ENCODE measurements around the gene WNT3.

The WNT3 gene

DNA sequence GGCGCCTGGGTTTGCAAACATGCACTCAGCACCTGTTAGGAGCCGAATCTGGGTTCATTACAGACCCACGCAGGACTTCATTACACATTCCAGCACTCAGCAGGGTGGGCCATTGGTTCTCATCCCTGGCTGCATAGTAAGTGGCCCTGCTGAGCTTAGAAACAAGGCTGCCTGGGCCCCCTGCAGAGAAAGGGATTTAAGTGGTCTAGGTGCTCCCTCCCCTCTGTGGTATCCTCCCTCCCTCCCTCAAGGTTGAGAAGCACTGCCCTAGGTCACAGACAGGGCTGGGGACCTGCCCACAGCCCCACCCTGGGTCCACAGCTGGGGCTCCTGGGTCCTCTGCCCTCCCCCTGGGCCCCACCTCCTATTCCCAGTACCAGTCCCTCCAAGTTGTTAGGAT, 28.3 kb downstream of the WNT3 start:
- TF ChIP-seq, protein P1, sequence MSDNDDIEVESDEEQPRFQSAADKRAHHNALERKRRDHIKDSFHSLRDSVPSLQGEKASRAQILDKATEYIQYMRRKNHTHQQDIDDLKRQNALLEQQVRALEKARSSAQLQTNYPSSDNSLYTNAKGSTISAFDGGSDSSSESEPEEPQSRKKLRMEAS (IDR thresholded peaks at IDR 0.05), result no peak
- no peak for TF ChIP-seq REST (IDR thresholded peaks at IDR 0.05; ENCODE audit: low read depth)

- TF ChIP-seq FOXM1 (IDR thresholded peaks at IDR 0.05; ENCODE audit: borderline replicate concordance, low read depth) (no peak), REST (IDR thresholded peaks at IDR 0.05; ENCODE audit: low read depth) (no peak), TEAD4 (IDR thresholded peaks at IDR 0.05) (no peak), EP300 (IDR thresholded peaks at IDR 0.05; ENCODE audit: borderline replicate concordance) (no peak), YY1 (IDR thresholded peaks at IDR 0.05; ENCODE audit: low read depth) (no peak), ZBTB7A (IDR thresholded peaks at IDR 0.05; ENCODE audit: low read depth) (no peak), NFIC (IDR thresholded peaks at IDR 0.05) (no peak), CREB1 (IDR thresholded peaks at IDR 0.05; ENCODE audit: low read depth) (no peak), TAF1 (IDR thresholded peaks at IDR 0.05; ENCODE audit: low read depth) (no peak), EGR1 (IDR thresholded peaks at IDR 0.05) (no peak), USF1 (IDR thresholded peaks at IDR 0.05) (no peak), TCF12 (IDR thresholded peaks at IDR 0.05; ENCODE audit: low read depth) (no peak), RAD21 (IDR thresholded peaks at IDR 0.05; ENCODE audit: low read depth) (no peak), CEBPB (IDR thresholded peaks at IDR 0.05) (no peak)
- TF ChIP-seq, protein P1 (IDR thresholded peaks at IDR 0.05), result no peak
These were observed 28.9 kb downstream of the WNT3 start for GRCh38 chr17:46789610-46790009.

- TF ChIP-seq EGR1 (IDR thresholded peaks at IDR 0.05) (no peak), REST (IDR thresholded peaks at IDR 0.05; ENCODE audit: low read depth) (no peak), CREB1 (IDR thresholded peaks at IDR 0.05; ENCODE audit: low read depth) (no peak), RAD21 (IDR thresholded peaks at IDR 0.05; ENCODE audit: low read depth) (no peak), TEAD4 (IDR thresholded peaks at IDR 0.05) (no peak), NFIC (IDR thresholded peaks at IDR 0.05) (no peak), USF1 (IDR thresholded peaks at IDR 0.05) (no peak), CEBPB (IDR thresholded peaks at IDR 0.05) (no peak), FOXM1 (IDR thresholded peaks at IDR 0.05; ENCODE audit: borderline replicate concordance, low read depth) (no peak), EP300 (IDR thresholded peaks at IDR 0.05; ENCODE audit: borderline replicate concordance) (no peak), YY1 (IDR thresholded peaks at IDR 0.05; ENCODE audit: low read depth) (no peak), TAF1 (IDR thresholded peaks at IDR 0.05; ENCODE audit: low read depth) (no peak), ZBTB7A (IDR thresholded peaks at IDR 0.05; ENCODE audit: low read depth) (no peak)
- TF ChIP-seq, protein P1 (IDR thresholded peaks at IDR 0.05), result no peak
These were observed 29.7 kb downstream of the WNT3 start for GRCh38 chr17:46788796-46789195.

DNA sequence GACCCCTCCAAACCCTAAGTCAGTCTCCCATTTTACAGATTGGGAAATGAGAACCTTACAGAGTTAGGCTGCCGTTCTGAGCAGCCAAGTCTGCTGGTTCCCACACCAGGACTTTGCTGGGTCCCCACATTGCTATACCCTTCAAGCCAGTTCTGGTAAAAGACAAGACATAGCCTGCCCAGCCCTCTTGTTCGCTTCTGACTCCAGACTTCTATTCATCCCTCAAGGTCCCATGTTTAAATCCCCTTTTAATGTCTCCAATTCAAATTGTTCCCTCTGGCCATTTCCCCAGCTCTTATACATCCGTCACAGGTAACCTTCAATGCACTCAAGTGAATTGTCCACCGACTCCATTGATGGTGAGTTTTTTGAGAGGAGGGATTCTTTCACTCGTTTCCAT, 30.2 kb downstream of the WNT3 start:
- no peak for TF ChIP-seq NFIC (IDR thresholded peaks at IDR 0.05)
- no peak for TF ChIP-seq CREB1 (IDR thresholded peaks at IDR 0.05; ENCODE audit: low read depth)
- TF ChIP-seq ZBTB7A (IDR thresholded peaks at IDR 0.05; ENCODE audit: low read depth), result no peak
- no peak for TF ChIP-seq TCF12 (IDR thresholded peaks at IDR 0.05; ENCODE audit: low read depth)
- TF ChIP-seq, protein P1 (IDR thresholded peaks at IDR 0.05), result no peak

GRCh38 chr17:46787478-46787877, 31.0 kb downstream of the WNT3 start:
- TF ChIP-seq USF1 (IDR thresholded peaks at IDR 0.05) (no peak), RAD21 (IDR thresholded peaks at IDR 0.05; ENCODE audit: low read depth) (no peak), EGR1 (IDR thresholded peaks at IDR 0.05) (no peak), ZBTB7A (IDR thresholded peaks at IDR 0.05; ENCODE audit: low read depth) (no peak), TAF1 (IDR thresholded peaks at IDR 0.05; ENCODE audit: low read depth) (no peak), CREB1 (IDR thresholded peaks at IDR 0.05; ENCODE audit: low read depth) (no peak), TCF12 (IDR thresholded peaks at IDR 0.05; ENCODE audit: low read depth) (no peak), NFIC (IDR thresholded peaks at IDR 0.05) (no peak), YY1 (IDR thresholded peaks at IDR 0.05; ENCODE audit: low read depth) (no peak), CEBPB (IDR thresholded peaks at IDR 0.05) (no peak), REST (IDR thresholded peaks at IDR 0.05; ENCODE audit: low read depth) (no peak), EP300 (IDR thresholded peaks at IDR 0.05; ENCODE audit: borderline replicate concordance) (no peak), FOXM1 (IDR thresholded peaks at IDR 0.05; ENCODE audit: borderline replicate concordance, low read depth) (no peak), TEAD4 (IDR thresholded peaks at IDR 0.05) (no peak)
- TF ChIP-seq, protein P1 (IDR thresholded peaks at IDR 0.05), result no peak

Measured in Ishikawa (cell line).